Right lobe of liver (tissue), 4 donors: ENCODE results near the gene MS4A15.

Experiments
- POLR2A ChIP-seq: fragments of 450-650 bp; IDR thresholded peaks from one replicate; pipeline ENCODE4 v1.6.1; 2017; ENCODE audit warnings: antibody characterized with exemption, mild to moderate bottlenecking
- TF ChIP-seq, protein P1 (sequence below), 4 donors: fragments of 200-600 bp in 3 of 4; fragments of 450-650 bp in 1 of 4; IDR thresholded peaks; one replicate each; pipeline versions ENCODE4 v1.5.1 to v1.8.0; 2016 to 2022; ENCODE audit warnings: antibody characterized with exemption in 4 of 4, mild to moderate bottlenecking in 2 of 4
- donor health status: DM: no; HTN: no; CAD: no.
- donor health status: DM: no; HTN: no; CAD: no.
- donor health status: DM: no; HTN: yes; CAD: no.

GRCh38 chr11:60741421-60741820, 15.2 kb upstream of the MS4A15 start:
- TF ChIP-seq, protein P1, sequence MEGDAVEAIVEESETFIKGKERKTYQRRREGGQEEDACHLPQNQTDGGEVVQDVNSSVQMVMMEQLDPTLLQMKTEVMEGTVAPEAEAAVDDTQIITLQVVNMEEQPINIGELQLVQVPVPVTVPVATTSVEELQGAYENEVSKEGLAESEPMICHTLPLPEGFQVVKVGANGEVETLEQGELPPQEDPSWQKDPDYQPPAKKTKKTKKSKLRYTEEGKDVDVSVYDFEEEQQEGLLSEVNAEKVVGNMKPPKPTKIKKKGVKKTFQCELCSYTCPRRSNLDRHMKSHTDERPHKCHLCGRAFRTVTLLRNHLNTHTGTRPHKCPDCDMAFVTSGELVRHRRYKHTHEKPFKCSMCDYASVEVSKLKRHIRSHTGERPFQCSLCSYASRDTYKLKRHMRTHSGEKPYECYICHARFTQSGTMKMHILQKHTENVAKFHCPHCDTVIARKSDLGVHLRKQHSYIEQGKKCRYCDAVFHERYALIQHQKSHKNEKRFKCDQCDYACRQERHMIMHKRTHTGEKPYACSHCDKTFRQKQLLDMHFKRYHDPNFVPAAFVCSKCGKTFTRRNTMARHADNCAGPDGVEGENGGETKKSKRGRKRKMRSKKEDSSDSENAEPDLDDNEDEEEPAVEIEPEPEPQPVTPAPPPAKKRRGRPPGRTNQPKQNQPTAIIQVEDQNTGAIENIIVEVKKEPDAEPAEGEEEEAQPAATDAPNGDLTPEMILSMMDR (IDR thresholded peaks at IDR 0.05): no peak
- no peak for TF ChIP-seq POLR2A
